Thyroid gland (tissue), 4 donors: ENCODE data around the gene AHI1.

ENCODE experiments used
- CTCF ChIP-seq, 6 experiments: fragments of 200-600 bp in 3 of 6; fragments of 450-650 bp in 3 of 6; sonication (generic) in 3 of 6; IDR thresholded peaks; one replicate each; pipeline ENCODE4 v1.5.1; 2016 to 2019; ENCODE audit warnings: antibody characterized with exemption in 6 of 6, mild to moderate bottlenecking in 2 of 6, inconsistent platforms in 1 of 6, moderate library complexity in 1 of 6
- POLR2A ChIP-seq, 2 donors: fragments of 450-650 bp; IDR thresholded peaks; one replicate each; pipeline ENCODE4 v1.6.1; 2017; ENCODE audit warnings: antibody characterized with exemption in 2 of 2, mild to moderate bottlenecking in 2 of 2, moderate library complexity in 1 of 2

DNA sequence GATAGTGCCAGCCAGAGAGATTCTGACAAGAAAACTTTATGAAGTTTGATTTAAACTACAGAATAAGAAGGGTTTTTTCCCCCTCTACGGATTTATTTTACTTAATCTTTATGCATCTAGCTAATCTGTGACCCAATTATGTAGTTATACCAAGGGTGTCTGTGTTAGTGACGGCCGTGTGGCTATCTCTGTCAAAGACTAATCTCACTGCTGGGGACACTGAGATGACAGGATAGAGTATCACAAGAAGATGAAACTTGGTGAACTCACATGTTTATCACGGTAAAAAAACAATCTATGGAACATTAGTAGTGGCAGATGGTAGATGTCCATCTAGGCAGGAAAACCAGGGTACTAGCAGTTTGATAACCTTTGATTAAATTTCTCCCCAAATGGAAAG lies 149.7 kb downstream of the AHI1 start:
- TF ChIP-seq CTCF (IDR thresholded peaks at IDR 0.05) (no peak), POLR2A (IDR thresholded peaks at IDR 0.05) (no peak)
